Kidney (tissue), 14 donors: ENCODE data around the gene KIF21A. TPM values are rescaled to one million over a fixed set of nuclear protein-coding genes. Genes with fewer than 3 reads are reported as not detected.

Experiments used
- DNase-seq, 5 donors: peaks; one replicate each; pipeline ENCODE4 v3.0.0-alpha.2; 2013 to 2020
- FAIRE-seq: peaks from 2 replicates; lab custom pipeline; 2012; peaks lifted over from hg19 to GRCh38; lab: Jason Lieb, UNC
- H3K27ac ChIP-seq, 2 donors: one replicate each; pipeline ENCODE4 v1.7.0; 2013; ENCODE audit warnings: low read depth in 2 of 2, low read length in 2 of 2, inconsistent platforms in 1 of 2
- H3K27me3 ChIP-seq: one replicate; pipeline ENCODE4 v1.7.1; 2013; ENCODE audit warnings: low read length, inconsistent platforms; ENCODE audit not compliant: control insufficient read depth, insufficient read depth
- H3K36me3 ChIP-seq, 3 donors: one replicate each; pipeline versions ENCODE4 v1.7.0 to v1.7.1; 2013; ENCODE audit warnings: low read length in 3 of 3, control low read depth in 1 of 3, inconsistent platforms in 1 of 3; ENCODE audit not compliant: insufficient read depth in 3 of 3, control insufficient read depth in 2 of 3
- H3K4me1 ChIP-seq, 3 donors: one replicate each; pipeline versions ENCODE4 v1.7.0 to v1.7.1; 2013; ENCODE audit warnings: low read length in 3 of 3, inconsistent platforms in 1 of 3, low read depth in 1 of 3; ENCODE audit not compliant: control insufficient read depth in 2 of 3, insufficient read depth in 2 of 3
- H3K4me3 ChIP-seq, 3 donors: one replicate each; pipeline versions ENCODE4 v1.7.0 to v1.8.1; 2013; ENCODE audit warnings: low read length in 3 of 3, control low read depth in 1 of 3, inconsistent platforms in 1 of 3
- H3K9ac ChIP-seq, 3 donors: one replicate each; pipeline versions ENCODE4 v1.7.0 to v1.7.1; 2013; ENCODE audit warnings: low read length in 3 of 3, control low read depth in 1 of 3, inconsistent platforms in 1 of 3
- H3K9me3 ChIP-seq, 3 donors: one replicate each; pipeline versions ENCODE4 v1.7.0 to v1.7.1; 2013; ENCODE audit warnings: low read length in 3 of 3, control low read depth in 1 of 3, inconsistent platforms in 1 of 3; ENCODE audit not compliant: control insufficient read depth in 2 of 3, insufficient read depth in 1 of 3
- CTCF ChIP-seq: IDR thresholded peaks from 3 replicates; pipeline ENCODE4 v1.5.1; 2012; ENCODE audit warnings: mild to moderate bottlenecking, moderate library complexity, borderline replicate concordance; ENCODE audit not compliant: insufficient read depth; ENCODE audit errors: extremely low read depth
- intact Hi-C: fragments of 100-400 bp; cut with DNase I; formaldehyde crosslinking; loops from one replicate; pipeline ENCODE4 v1.11.1; 2022
- polyA plus RNA-seq: library from polyadenylated mRNA; stranded (reverse); fragments of 350-450 nt; fragmentation: Illumina TruSeq; extraction: RNeasy Lipid Tissue Mini Kit (QIAGEN cat#74804); gene quantifications from one replicate; pipeline ENCODE4 v1.2.3, GENCODE V29; 2014; ENCODE audit warnings: low read depth, low replicate concordance; ENCODE audit not compliant: insufficient read depth
- total RNA-seq: library from RNA; stranded (reverse); fragmentation: NEBNext Ultra II Directional; extraction: Animal tissue kit (Norgen Biotek cat#: 25700); gene quantifications from one replicate; pipeline ENCODE4 v1.2.1, GENCODE V29; 2021
- donor health status: control.
- donor health status: control.
- donor health status: control.
- donor health status: control.
- donor health status: control.
- donor health status: DM: yes; HTN: yes; CAD: no.
- donor health status: Normal renal cell carcinoma (clear cell type).

The KIF21A gene
- total and polyA plus RNA-seq, 2 donors from 2014 or later: 16.8 to 25.7 TPM

GRCh38 chr12:39413836-39414771 is 28.8 kb downstream of the KIF21A start:
- no peak for DNase-seq
- no peak for TF ChIP-seq CTCF
- no peaks in the 10 kb centered on the region for H3K9me3 ChIP-seq
- no peak for FAIRE-seq
- H3K27ac ChIP-seq: no peak overlapping the region
- H3K36me3 ChIP-seq: no peaks in the 10 kb centered on the region
- no peak overlapping the region for H3K4me3 ChIP-seq
- H3K27me3 ChIP-seq: no peaks in the 10 kb centered on the region
- H3K9ac ChIP-seq: no peak overlapping the region
- intact Hi-C loops: no loop called here
- H3K4me1 ChIP-seq: no peaks in the 10 kb centered on the region

- FAIRE-seq: no peak
- Histone ChIP-seq H3K27me3 (no peaks in the 10 kb centered on the region), H3K4me1 (no peaks in the 10 kb centered on the region), H3K27ac (no peak overlapping the region), H3K9ac (no peak overlapping the region), H3K36me3 (no peaks in the 10 kb centered on the region), H3K4me3 (no peak overlapping the region), H3K9me3 (no peaks in the 10 kb centered on the region)
- DNase-seq: no peak
- intact Hi-C loops: no loop called here
- TF ChIP-seq CTCF: no peak
Observed at GRCh38 chr12:39412210-39412609, 30.7 kb downstream of the KIF21A start.

- intact Hi-C loops: no loop called here
- Histone ChIP-seq H3K27me3 (no peaks in the 10 kb centered on the region), H3K9ac (no peak overlapping the region), H3K9me3 (no peaks in the 10 kb centered on the region), H3K4me3 (no peak overlapping the region), H3K27ac (no peak overlapping the region), H3K36me3 (no peaks in the 10 kb centered on the region), H3K4me1 (no peaks in the 10 kb centered on the region)
- no peak for TF ChIP-seq CTCF
- DNase-seq (no peak), FAIRE-seq (no peak)
Observed at GRCh38 chr12:39406262-39406661, 36.7 kb downstream of the KIF21A start.
